ENCODE results near the gene DYNLT2.

The DYNLT2 gene

GRCh38 chr6:169778646-169779045, 27.3 kb upstream of the DYNLT2 start:
- no peak for DNase-seq (ENCODE audit: low read depth)
- no peak overlapping the region for H3K4me3 ChIP-seq (ENCODE audit: control insufficient read depth, low read depth, low read length)
- TF ChIP-seq CTCF (IDR thresholded peaks at IDR 0.05; ENCODE audit: control insufficient read depth, insufficient read depth, low read depth, low read length, missing control alignments) = no peak

GRCh38 chr6:169777896-169778295, 26.5 kb upstream of the DYNLT2 start:
- H3K4me3 ChIP-seq (ENCODE audit: control insufficient read depth, low read depth, low read length) = no peak overlapping the region
- TF ChIP-seq CTCF (IDR thresholded peaks at IDR 0.05; ENCODE audit: control insufficient read depth, insufficient read depth, low read depth, low read length, missing control alignments) = no peak
- DNase-seq (ENCODE audit: low read depth) = no peak

GRCh38 chr6:169776379-169776778, 25.0 kb upstream of the DYNLT2 start:
- no peak for DNase-seq (ENCODE audit: low read depth)
- no peak overlapping the region for H3K4me3 ChIP-seq (ENCODE audit: control insufficient read depth, low read depth, low read length)
- TF ChIP-seq CTCF (IDR thresholded peaks at IDR 0.05; ENCODE audit: control insufficient read depth, insufficient read depth, low read depth, low read length, missing control alignments) = no peak

- no peak for DNase-seq (ENCODE audit: low read depth)
- no peak for TF ChIP-seq CTCF (IDR thresholded peaks at IDR 0.05; ENCODE audit: control insufficient read depth, insufficient read depth, low read depth, low read length, missing control alignments)
- no peak overlapping the region for H3K4me3 ChIP-seq (ENCODE audit: control insufficient read depth, low read depth, low read length)
Observed at GRCh38 chr6:169775321-169775720, 23.9 kb upstream of the DYNLT2 start.

GRCh38 chr6:169774347-169774746, 23.0 kb upstream of the DYNLT2 start:
- H3K4me3 ChIP-seq (ENCODE audit: control insufficient read depth, low read depth, low read length) = no peak overlapping the region

GRCh38 chr6:169766921-169767736, 15.8 kb upstream of the DYNLT2 start:
- no peak for TF ChIP-seq CTCF (IDR thresholded peaks at IDR 0.05; ENCODE audit: control insufficient read depth, insufficient read depth, low read depth, low read length, missing control alignments)
- DNase-seq (ENCODE audit: low read depth) = no peak
- H3K4me3 ChIP-seq (ENCODE audit: control insufficient read depth, low read depth, low read length) = no peak overlapping the region

More at GRCh38 chr6:169774347-169774746, 23.0 kb upstream of the DYNLT2 start:
- no peak for DNase-seq (ENCODE audit: low read depth)
- TF ChIP-seq CTCF (IDR thresholded peaks at IDR 0.05; ENCODE audit: control insufficient read depth, insufficient read depth, low read depth, low read length, missing control alignments) = no peak
